ENCODE measurements around the gene RIPK4.

- no peak for TF ChIP-seq CTCF (IDR thresholded peaks at IDR 0.05)
- no peak for TF ChIP-seq POLR2A (IDR thresholded peaks at IDR 0.05)
Observed at GRCh38 chr21:41803316-41803715, 36.5 kb upstream of the RIPK4 start.

Measured in testis (tissue), 2 donors.